CD4-positive, alpha-beta T cell treated with Interleukin-1 beta for 1 hour (primary cell): Measurements from ENCODE around the gene EIF3F.
A peak's percentile ranks its signal among the peaks of the same experiment; 100 is the strongest.
"Not testable (repeated sequence)": the region's sequence is repeated elsewhere in the genome, so short reads cannot be mapped to it uniquely, and the experiment has no call there.

Experiments used
- DNase-seq, 2 donors: peaks; one replicate each; pipeline ENCODE4 v3.0.0-alpha.2; 2020 to 2022

The EIF3F gene, protein sequence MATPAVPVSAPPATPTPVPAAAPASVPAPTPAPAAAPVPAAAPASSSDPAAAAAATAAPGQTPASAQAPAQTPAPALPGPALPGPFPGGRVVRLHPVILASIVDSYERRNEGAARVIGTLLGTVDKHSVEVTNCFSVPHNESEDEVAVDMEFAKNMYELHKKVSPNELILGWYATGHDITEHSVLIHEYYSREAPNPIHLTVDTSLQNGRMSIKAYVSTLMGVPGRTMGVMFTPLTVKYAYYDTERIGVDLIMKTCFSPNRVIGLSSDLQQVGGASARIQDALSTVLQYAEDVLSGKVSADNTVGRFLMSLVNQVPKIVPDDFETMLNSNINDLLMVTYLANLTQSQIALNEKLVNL

GRCh38 chr11:7986768-7987559 lies at the start of gene EIF3F:
TSS of gene EIF3F (plus strand) at chr11:7987337. CDS start at chr11:7987353, 16 bp downstream.
- peak; percentile 94 to 98 for DNase-seq

DNA sequence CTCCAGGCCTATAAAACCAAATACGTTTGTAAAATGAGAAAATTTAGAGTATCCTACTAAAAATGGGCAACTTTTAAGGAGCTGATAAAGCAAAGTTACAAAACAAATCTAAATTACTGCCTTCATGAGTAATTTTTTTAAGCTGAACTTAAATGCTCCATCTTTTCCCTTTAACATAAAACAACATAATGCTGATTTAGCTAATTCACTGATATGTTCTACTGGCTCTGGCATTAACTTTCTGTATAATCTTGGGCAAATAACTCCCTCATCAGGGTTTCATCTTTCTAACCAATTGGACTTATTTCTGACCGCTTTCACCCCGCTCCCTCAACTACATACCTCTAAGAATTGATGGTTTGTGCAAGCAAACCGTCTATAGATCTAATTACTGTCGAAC lies 46.0 kb upstream of the EIF3F start:
- DNase-seq = no peak

- DNase-seq = no peak
These were observed 45.5 kb upstream of the EIF3F start, which contains the start of gene OR10A3 for GRCh38 chr11:7941608-7942007. TSS of gene OR10A3 (minus strand) at chr11:7941708. CDS start at chr11:7939520, 2,188 bp downstream.

DNA sequence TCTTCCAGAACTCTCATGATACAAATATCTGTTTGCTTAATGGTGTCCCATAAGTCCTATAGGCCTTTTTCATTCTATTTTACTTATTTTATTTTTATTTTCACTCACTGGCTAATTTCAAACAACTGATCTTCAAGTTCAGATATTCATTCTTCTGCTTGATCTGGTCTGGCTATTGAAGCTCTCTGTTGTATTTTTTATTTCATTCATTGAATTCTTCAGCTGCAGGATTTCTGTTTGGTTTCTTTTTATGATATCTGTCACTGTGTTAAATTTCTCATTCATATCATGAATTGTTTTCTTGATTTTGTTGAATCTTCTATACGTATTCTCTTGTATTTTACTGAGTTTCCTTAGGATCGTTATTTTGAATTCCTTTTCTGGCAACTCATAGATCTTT lies 43.0 kb upstream of the EIF3F start:
- no peak for DNase-seq

- no peak for DNase-seq
These were observed 37.2 kb upstream of the EIF3F start for GRCh38 chr11:7949934-7950333.

DNA sequence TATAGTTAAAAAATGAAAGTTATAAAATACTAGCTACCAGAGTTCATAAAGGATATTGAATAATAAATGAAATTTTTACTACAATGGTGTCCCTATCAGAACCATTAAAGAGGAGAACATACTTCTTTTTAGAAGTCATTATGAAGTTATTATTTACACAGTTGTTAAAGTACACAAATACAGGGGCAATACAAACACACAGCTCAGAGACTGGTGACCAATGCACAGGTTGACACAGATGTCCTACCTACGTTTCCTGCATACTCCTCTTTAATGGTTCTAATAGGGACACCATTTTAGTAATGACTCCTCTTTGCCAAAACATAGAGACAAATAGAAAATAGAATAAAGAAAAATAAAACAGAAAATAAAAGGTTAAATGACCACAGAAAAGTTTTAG lies 31.9 kb upstream of the EIF3F start:
- no peak for DNase-seq

GRCh38 chr11:7964261-7964660 lies 22.9 kb upstream of the EIF3F start:
- DNase-seq = no peak

DNA sequence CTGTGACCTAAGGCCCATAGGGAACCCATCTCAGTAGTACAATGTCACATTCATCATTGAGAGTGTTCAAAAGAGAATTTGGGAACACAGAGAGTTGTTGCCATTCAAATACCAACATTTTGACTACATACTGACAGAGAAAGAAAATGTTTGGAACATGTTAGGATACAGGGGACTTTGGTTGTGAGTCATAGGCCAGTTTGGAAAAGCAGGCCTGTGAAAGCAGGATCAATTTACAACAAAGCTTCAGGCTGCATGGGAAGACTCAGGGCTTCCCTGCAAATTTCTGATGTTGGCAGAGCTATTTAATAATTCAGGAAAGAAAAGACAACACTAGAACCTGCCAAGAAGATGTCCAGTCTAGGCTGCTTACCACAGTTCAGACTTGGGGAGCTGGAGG lies 22.3 kb upstream of the EIF3F start:
- no peak for DNase-seq

DNA sequence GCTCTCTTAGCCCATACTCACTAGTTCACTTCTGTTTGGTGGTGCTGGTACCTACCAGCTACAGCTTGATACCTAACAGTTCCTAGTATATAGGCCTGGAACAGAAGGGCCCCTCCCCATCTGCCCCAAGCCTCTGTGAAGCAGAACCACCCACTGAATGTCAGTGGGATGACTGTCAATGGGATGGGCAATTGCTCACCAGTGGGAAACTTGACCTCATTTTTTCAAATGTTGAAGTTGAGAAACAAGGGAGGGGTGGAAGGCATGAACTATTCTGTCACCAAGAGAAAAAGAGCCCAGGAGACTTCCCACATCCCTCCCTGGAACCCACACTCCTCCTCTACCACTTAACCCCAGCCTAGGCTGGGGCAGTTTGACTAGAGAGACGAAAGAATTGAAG lies 21.8 kb upstream of the EIF3F start, which contains the start of gene NLRP10:
TSS of gene NLRP10 (minus strand) at position 62 of the 400 bp plus-strand sequence. CDS start 1,952 bp downstream, outside the sequence.
- DNase-seq = no peak

DNA sequence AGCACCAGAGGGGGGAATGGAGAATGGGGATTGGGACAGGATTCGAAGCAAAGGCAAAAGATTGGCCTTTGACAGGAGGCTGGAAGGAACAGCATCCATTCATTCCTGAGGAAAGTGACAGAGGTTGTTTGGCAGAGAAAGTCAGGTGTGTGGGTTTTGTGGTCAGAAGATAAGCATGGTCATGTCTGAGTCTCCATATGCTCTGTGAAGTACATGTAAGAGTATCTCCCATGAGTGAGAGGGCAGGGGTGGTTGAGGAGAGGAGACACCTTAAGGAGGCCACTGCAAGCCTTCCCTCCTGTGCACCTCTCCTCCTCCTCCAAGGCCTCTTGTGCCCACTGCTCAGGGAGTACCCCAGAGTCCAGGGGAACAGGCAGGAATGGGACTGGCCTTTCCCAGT lies 20.0 kb upstream of the EIF3F start:
- no peak for DNase-seq

GRCh38 chr11:7967826-7968225 lies 19.3 kb upstream of the EIF3F start:
- DNase-seq = no peak

DNA sequence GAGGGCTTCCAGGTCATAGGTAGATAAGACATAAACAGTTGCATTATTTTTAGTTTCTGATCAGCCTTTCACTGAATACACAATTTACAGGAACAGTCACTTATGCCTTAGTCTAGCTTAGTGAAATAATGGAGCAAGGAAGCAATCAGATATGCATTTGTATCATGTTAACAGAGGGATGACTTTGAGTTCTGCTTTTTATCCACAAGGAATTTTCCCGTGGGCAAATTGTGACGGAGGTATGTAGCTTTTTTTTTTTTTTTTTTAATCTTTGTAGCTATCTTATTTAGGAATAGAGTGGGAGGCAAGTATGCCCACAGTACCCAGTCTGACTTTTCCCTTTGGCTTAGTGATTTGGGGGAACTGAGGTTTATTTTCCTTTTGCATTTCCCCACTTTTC lies 18.5 kb upstream of the EIF3F start:
- no peak for DNase-seq

DNA sequence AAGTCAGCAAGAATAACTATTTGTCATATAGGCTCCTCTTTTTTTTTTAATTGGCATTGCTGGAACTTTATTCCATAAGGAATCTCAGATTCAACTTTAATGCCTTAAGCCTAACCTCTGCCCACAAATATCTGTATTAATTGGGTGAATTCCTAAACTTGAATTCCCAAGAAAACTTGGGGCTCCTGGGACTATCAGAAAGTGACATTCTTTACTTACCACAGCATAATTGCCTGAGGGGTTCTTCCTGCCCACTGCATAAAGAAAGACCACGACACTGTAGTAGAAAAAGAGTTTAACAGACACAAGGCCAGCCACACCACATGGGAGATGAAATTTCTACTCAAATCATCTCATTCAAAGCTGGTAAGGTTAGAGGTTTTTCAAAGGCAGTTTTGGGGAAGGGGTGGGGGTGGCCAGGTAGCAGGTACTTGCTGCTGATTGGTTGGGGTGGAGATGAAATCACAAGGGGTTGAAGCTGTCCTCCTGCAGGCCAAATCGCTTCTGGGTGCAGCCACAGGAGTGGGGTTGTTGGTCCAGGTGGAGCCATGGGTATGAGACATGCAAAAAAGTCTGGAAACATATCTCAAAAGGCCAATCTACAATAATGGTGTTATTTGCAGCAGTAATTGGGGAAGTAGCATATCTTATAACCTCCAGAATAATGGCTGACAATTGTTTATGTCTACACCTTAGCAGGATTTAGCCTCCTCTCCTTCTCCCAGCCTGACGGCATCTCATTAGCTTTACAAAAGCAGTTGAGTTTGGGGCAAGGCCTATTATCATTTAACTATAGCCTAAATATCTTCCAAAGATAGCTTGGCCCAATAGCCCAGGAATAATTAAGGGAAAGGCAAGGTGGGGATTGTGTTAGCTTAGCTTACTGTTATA lies 17.1 kb upstream of the EIF3F start:
- DNase-seq = no peak

- DNase-seq = no peak
These were observed 15.3 kb upstream of the EIF3F start for GRCh38 chr11:7971846-7972245.

DNA sequence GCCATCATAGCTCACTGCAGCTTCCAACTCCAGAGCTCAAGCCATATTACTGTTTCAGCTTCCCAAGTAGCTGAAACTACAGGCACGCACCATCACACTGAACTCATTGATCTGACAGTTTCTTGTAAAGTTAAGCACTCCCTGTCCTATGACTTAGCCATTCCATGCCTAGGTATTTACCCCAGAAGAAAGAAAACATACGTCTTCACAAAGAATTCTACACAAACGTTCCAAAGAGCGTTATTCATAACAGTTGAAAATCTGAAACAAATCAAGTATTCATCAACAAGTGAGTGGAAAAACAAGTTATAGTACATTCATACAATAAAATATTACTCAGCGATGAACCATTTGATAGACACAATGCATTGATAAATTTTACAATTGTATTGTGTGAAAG lies 14.1 kb upstream of the EIF3F start:
- DNase-seq = no peak

DNA sequence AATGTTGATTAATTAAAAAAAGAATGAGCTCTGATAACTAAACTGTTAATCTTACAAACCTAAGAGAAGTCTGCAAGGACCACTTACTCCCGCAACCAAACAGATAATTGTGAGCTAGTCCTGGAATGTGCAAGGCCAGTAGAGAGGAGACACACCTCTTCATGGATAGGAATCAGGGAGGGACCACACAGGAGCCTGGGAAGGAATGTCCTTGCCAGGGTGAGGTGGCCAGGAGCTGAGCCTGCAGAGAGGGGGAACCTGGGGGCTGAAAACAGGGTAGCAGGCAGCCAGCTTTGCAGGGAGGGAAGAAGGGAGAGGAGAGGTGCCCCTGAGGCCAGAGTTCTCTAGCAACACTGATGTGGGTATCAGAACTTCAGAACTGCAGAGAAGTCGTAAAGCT lies 12.5 kb upstream of the EIF3F start:
- no peak for DNase-seq

- no peak for DNase-seq
These were observed 9.8 kb upstream of the EIF3F start for GRCh38 chr11:7977232-7977917.

GRCh38 chr11:7981619-7982157 lies 5.4 kb upstream of the EIF3F start:
- DNase-seq = no peak

GRCh38 chr11:7982582-7983119 lies 4.5 kb upstream of the EIF3F start:
- no peak for DNase-seq

- DNase-seq = no peak
These were observed 3.1 kb upstream of the EIF3F start for GRCh38 chr11:7983832-7984590.

DNA sequence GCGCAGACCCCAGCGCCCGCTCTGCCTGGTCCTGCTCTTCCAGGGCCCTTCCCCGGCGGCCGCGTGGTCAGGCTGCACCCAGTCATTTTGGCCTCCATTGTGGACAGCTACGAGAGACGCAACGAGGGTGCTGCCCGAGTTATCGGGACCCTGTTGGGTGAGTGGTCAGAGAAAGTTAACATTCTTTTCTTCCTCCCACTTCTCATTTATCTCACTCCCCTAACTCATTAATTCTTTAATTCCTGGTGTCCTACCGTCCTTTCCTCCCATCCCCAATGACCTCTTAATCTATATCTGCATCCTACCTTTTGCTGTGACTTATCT lies 385 bp downstream of the EIF3F start:
- not testable (repeated sequence) for DNase-seq
